ENCODE results near the gene SHISA9.

DNA sequence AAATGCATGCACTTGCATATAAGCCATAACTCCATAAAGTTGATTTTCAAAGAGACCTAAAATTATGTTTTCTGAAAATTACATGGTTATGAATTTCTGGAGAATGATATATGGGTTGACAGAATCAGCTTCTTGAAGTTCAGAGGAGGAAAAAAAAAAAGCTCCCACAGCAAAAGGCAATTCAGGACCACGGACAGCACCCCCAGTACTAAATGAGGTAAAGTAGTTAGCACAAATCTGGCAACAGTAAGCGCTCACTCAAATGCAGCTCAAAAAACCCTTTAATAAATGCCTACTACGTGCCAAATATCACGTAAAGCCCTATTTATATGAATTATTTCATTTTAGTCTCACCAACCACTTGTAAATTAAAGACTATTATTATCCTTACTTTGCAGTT is 135.2 kb downstream of the SHISA9 start:
- TF ChIP-seq, protein P1, sequence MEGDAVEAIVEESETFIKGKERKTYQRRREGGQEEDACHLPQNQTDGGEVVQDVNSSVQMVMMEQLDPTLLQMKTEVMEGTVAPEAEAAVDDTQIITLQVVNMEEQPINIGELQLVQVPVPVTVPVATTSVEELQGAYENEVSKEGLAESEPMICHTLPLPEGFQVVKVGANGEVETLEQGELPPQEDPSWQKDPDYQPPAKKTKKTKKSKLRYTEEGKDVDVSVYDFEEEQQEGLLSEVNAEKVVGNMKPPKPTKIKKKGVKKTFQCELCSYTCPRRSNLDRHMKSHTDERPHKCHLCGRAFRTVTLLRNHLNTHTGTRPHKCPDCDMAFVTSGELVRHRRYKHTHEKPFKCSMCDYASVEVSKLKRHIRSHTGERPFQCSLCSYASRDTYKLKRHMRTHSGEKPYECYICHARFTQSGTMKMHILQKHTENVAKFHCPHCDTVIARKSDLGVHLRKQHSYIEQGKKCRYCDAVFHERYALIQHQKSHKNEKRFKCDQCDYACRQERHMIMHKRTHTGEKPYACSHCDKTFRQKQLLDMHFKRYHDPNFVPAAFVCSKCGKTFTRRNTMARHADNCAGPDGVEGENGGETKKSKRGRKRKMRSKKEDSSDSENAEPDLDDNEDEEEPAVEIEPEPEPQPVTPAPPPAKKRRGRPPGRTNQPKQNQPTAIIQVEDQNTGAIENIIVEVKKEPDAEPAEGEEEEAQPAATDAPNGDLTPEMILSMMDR (IDR thresholded peaks at IDR 0.05; ENCODE audit: low read depth, low read length, poor library complexity, severe bottlenecking) = no peak
- TF ChIP-seq EZH2phosphoT487 (IDR thresholded peaks at IDR 0.05; ENCODE audit: borderline replicate concordance, low read length) = no peak
